GM18511 (cell line): ENCODE measurements around the gene MGP.
A peak's percentile ranks its signal among the peaks of the same experiment; 100 is the strongest.

Source experiments
- ATAC-seq: cut with Tn5 transposase; IDR thresholded peaks from one replicate; pipeline ENCODE4 v1.9.1; 2021; ENCODE audit warnings: mild to moderate bottlenecking, moderate library complexity; ENCODE audit not compliant: unreplicated experiment

MGP gene

GRCh38 chr12:14868916-14869506, 16.6 kb downstream of the MGP start:
- ATAC-seq: no peak

DNA sequence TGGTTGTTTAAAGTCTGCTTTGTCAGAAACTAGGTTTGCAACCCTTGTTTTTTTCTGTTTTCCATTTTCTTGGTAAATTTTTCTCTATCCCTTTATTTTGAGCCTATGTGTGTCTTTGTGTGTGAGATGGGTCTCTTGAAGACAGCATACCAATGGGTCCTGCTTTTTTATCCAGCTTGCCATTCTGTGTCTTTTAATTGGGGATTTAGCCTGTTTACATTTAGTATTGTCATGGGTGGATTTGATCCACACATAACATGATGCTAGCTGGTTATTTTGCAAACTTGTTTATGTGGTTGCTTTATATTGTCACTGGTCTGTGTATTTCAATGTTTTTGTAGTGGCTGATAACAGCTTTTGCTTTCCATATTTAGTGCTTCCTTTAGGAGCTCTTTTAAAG, 25.2 kb downstream of the MGP start:
- no peak for ATAC-seq

DNA sequence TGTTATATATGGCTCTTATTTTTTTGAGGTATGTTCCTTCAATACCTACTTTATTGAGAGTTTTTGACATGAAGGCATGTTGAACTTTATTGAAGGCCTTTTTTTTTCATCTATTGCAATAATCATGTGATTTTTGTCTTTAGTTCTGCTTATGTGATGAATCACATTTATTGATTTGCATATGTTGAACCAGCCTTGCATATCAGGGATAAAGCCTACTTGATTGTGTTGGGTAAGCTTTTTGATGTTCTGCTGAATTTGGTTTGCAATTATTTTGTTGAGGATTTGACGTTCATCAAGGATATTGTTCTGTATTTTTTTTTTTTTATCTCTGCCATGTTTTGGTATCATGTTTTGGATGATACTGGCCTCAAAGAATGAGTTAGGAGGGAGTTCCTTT, 27.1 kb downstream of the MGP start:
- ATAC-seq: no peak

DNA sequence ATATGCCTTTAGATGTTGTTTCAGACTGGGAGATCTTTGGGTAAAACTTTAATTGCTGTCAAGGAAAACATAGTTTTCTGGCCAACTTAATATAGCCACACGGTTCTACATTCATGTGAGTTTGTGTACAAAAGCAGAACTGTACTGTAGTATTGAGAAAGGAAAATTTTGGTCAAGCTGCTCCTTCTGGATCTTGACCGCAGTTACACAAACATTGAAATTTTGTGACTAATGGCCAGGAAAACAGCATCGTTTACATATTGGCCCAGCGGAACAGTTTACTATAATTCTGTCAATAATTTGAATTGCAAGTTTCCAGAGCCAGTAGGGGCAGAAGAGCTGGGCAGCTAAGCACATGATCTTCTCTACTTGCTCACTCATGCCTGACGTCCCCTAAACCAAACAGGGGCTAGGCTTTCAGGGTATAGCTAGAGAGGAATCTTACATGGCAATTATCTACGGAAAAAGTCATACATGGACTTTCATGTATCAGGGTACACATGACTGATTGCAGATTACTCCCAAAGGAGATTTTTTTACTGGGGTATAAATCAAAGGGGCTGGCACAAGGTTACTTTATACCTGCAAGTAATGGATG, 31.0 kb downstream of the MGP start:
- ATAC-seq: peak; percentile 77

DNA sequence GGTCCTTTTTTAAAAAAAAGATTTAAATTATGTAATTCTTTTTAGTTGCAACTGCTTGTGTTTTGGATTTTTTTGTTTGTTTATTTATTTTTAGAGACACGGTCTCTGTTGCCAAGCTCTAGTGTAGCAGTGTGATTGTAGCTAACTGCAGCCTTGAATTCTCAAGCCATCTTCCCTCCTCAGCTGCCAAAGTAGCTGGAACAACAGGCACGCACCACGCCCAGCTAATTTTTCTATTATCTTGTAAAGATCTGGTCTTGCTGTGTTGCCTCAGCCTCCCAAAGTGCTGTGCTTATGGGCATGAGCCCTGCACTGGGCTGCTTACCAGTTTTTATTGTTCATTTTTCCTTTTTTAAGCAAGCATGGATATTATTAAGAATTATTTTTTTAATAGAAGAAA, 31.7 kb downstream of the MGP start:
- no peak for ATAC-seq

GRCh38 chr12:14852880-14853279, 32.8 kb downstream of the MGP start:
- ATAC-seq: no peak

- peak; percentile 80 for ATAC-seq
Observed at GRCh38 chr12:14850929-14851663, 34.6 kb downstream of the MGP start.

GRCh38 chr12:14849661-14850060, 36.0 kb downstream of the MGP start:
- no peak for ATAC-seq

- no peak for ATAC-seq
Observed at GRCh38 chr12:14846876-14847580, 38.6 kb downstream of the MGP start.

DNA sequence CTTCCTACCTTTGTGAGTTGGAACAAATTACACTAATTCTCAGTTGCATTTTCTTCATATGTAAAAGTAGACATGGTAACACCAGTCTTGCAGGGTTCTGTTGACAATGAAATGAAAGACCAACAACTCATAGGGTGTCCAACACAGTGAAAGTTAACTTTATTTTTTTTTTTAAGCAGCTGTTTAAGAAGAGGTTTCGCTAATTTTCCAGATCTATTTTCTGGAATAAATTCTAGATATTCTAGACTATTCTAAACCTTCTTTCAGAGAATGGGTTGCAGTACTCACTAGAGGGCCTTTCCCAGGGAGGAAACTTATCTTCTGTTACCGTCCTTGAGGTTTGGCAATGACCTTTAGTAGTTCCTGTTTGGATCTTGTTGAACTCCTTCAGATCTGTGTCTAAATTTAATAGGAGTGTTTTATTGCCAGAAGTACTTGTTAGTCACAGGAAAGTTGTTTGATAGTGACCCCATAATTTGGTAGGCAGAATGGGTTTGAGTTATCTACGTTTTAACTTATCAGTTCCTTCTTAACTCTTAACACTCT, 39.5 kb downstream of the MGP start:
- no peak for ATAC-seq

GRCh38 chr12:14845350-14845750, 40.3 kb downstream of the MGP start:
- ATAC-seq: no peak

GRCh38 chr12:14844401-14844800, 41.3 kb downstream of the MGP start:
- no peak for ATAC-seq

DNA sequence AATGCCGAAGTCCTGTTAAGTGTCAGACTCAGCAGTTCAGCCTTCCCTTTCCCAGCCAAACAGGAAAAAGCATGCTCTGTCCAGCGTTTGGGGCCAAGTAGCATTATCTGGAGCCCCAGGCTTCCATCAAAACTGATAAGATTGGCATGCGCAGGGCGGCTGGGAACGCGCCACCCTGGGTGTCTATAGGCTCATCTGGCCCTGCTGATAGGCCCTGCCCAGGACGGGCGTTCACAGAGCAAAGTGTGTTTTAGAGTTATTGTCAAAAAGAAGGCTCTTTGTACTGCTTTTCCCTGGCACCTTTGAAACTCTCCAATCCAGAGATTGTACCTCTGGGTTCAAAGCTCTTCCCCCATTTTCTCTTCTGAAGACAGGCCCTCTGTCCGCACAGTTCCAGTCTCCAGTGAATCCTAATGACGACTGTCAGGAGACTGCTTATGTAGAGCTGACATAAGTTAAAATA, 42.2 kb downstream of the MGP start, which contains the start of gene ART4:
Gene ART4, minus strand, starts transcription at position 102 of the 463 bp plus-strand sequence. CDS start 413 bp downstream, outside the sequence.
- no peak for ATAC-seq

DNA sequence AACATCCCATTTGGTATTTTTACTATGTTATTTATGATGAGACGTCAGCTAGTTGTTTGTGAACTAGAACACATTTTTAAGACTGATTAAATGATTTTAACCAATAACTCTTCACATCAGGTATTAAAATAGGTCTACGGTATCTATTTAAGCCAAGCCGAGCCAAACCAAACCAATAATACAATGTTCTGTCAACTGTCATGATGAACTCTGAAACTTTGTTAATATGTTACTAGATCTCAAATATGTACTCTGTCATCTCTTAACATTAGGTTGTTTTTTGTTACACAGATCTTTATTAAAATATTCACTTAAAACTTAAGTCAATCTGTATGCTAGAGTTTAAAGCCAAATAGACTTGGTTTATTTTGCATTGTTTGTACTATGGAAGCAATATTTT, 43.3 kb downstream of the MGP start:
- no peak for ATAC-seq

DNA sequence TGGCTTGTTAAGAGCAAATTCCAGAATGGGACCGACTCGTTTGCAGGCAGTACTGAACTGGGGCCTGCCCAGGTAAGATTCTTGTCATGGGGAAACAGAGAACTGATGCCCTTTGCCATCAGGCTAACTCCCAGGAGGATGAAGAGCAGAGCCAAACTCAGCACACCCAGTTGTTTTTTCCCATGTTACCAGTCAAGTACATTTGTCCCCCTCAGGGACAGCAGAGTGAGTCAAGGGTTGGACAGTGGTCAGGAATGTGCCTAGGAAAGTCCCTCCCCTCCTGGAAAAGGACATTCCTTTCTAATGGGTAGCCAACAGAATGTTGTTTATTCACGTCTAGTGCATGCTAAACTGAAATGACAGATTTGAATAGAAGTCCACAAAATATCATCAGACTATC, 43.9 kb downstream of the MGP start:
- ATAC-seq: no peak

- ATAC-seq: no peak
Observed at GRCh38 chr12:14840616-14841015, 45.0 kb downstream of the MGP start.

GRCh38 chr12:14839262-14839661, 46.4 kb downstream of the MGP start:
- ATAC-seq: no peak

- ATAC-seq: no peak
Observed at GRCh38 chr12:14836336-14837210, 49.1 kb downstream of the MGP start.

- ATAC-seq: no peak
Observed at GRCh38 chr12:14834509-14834908, 51.1 kb downstream of the MGP start.

GRCh38 chr12:14833952-14834351, 51.7 kb downstream of the MGP start:
- no peak for ATAC-seq
